H54 (cell line): ENCODE data around the gene S100A13.
"Not testable (repeated sequence)": the region's sequence is repeated elsewhere in the genome, so short reads cannot be mapped to it uniquely, and the experiment has no call there.

Experiments used
- DNase-seq: peaks from one replicate; pipeline ENCODE4 v3.0.0; 2011; ENCODE audit warnings: low spot score, mixed read lengths; ENCODE audit not compliant: insufficient read length
- FAIRE-seq: peaks from 3 replicates; lab custom pipeline; 2011; peaks lifted over from hg19 to GRCh38; lab: Jason Lieb, UNC
- POLR2A ChIP-seq: IDR thresholded peaks from 2 replicates; pipeline ENCODE4 v1.6.1; 2011; ENCODE audit warnings: low read depth, mild to moderate bottlenecking, low read length

S100A13 gene

GRCh38 chr1:153610811-153611301, 16.4 kb downstream of the S100A13 start:
- DNase-seq: peak; percentile 47
- TF ChIP-seq POLR2A: no peak
- FAIRE-seq: no peak

- DNase-seq (peak; percentile 60), FAIRE-seq (no peak)
- no peak for TF ChIP-seq POLR2A
These were observed 17.0 kb downstream of the S100A13 start for GRCh38 chr1:153610334-153610733.

GRCh38 chr1:153609585-153609907, 17.8 kb downstream of the S100A13 start:
- TF ChIP-seq POLR2A: no peak

GRCh38 chr1:153608742-153609584, 18.3 kb downstream of the S100A13 start:
- FAIRE-seq: no peak
- DNase-seq: peak; percentile 88
- peak; percentile 63 for TF ChIP-seq POLR2A

More at GRCh38 chr1:153609585-153609907, 17.8 kb downstream of the S100A13 start:
- DNase-seq (no peak), FAIRE-seq (no peak)

GRCh38 chr1:153608089-153608682, 19.1 kb downstream of the S100A13 start:
- no peak for TF ChIP-seq POLR2A
- no peak for DNase-seq
- no peak for FAIRE-seq

- no peak for TF ChIP-seq POLR2A
- no peak for FAIRE-seq
These were observed 19.9 kb downstream of the S100A13 start for GRCh38 chr1:153607381-153607780.

GRCh38 chr1:153606194-153606593, 21.1 kb downstream of the S100A13 start:
- no peak for TF ChIP-seq POLR2A
- DNase-seq (no peak), FAIRE-seq (no peak)

More at GRCh38 chr1:153607381-153607780, 19.9 kb downstream of the S100A13 start:
- DNase-seq: no peak

- DNase-seq (no peak), FAIRE-seq (no peak)
- no peak for TF ChIP-seq POLR2A
These were observed 24.6 kb downstream of the S100A13 start for GRCh38 chr1:153602749-153603148.

- no peak for TF ChIP-seq POLR2A
- DNase-seq (no peak), FAIRE-seq (no peak)
These were observed 27.5 kb downstream of the S100A13 start for GRCh38 chr1:153599847-153600246.

GRCh38 chr1:153598309-153599172, 28.8 kb downstream of the S100A13 start:
- FAIRE-seq: no peak
- DNase-seq: no peak
- TF ChIP-seq POLR2A: no peak

- TF ChIP-seq POLR2A: no peak
- DNase-seq (peak; percentile 63), FAIRE-seq (peak; percentile 58)
These were observed 30.1 kb downstream of the S100A13 start for GRCh38 chr1:153597206-153597605.

- no peak for DNase-seq
- TF ChIP-seq POLR2A: no peak
- no peak for FAIRE-seq
These were observed 34.6 kb downstream of the S100A13 start for GRCh38 chr1:153592748-153593147.

- DNase-seq (no peak), FAIRE-seq (no peak)
- TF ChIP-seq POLR2A: no peak
These were observed 38.8 kb downstream of the S100A13 start for GRCh38 chr1:153588482-153588881.

GRCh38 chr1:153588033-153588432, 39.3 kb downstream of the S100A13 start:
- FAIRE-seq, DNase-seq: not testable (repeated sequence)
